Ovary (tissue), 3 donors: Measurements from ENCODE around the gene PTMA.

Experiments used
- CTCF ChIP-seq, 3 donors: fragments of 450-650 bp in 2 of 3; fragments of 200-600 bp in 1 of 3; IDR thresholded peaks; one replicate each; pipeline versions ENCODE4 v1.5.1 to v1.8.0; 2016 to 2022; ENCODE audit warnings: antibody characterized with exemption in 3 of 3, mild to moderate bottlenecking in 1 of 3
- EP300 ChIP-seq: sonication (generic); formaldehyde crosslinking; IDR thresholded peaks from one replicate; pipeline ENCODE4 v1.6.1; 2017; ENCODE audit warnings: antibody characterized with exemption
- POLR2A ChIP-seq: fragments of 450-650 bp; IDR thresholded peaks from one replicate; pipeline ENCODE4 v1.6.1; 2017; ENCODE audit warnings: antibody characterized with exemption, mild to moderate bottlenecking, moderate library complexity
- donor health status: DM: no; HTN: no; CAD: no.

GRCh38 chr2:231673348-231673770 is 35.0 kb upstream of the PTMA start:
- TF ChIP-seq CTCF (IDR thresholded peaks at IDR 0.05) (no peak), EP300 (no peak), POLR2A (no peak)
